Uterus (tissue), 4 donors: ENCODE measurements around the gene MROH2A. TPM values are rescaled to one million over a fixed set of nuclear protein-coding genes. Genes with fewer than 3 reads are reported as not detected.

Experiments
- DNase-seq, 2 donors: peaks; one replicate each; pipeline ENCODE4 v3.0.0-alpha.2; 2019 to 2020
- H3K27ac ChIP-seq, 2 donors: fragments of 200-600 bp; sonication (generic); 1 replicate in 1 of 2; 2 replicates in 1 of 2; pipeline ENCODE4 v1.5.1; 2016 to 2018
- H3K27me3 ChIP-seq, 2 donors: fragments of 200-600 bp; sonication (generic); one replicate each; pipeline ENCODE4 v1.5.1; 2018 to 2019; ENCODE audit warnings: control low read depth in 1 of 2
- H3K36me3 ChIP-seq, 2 donors: fragments of 200-600 bp; sonication (generic); one replicate each; pipeline ENCODE4 v1.5.1; 2019; ENCODE audit warnings: control low read depth in 1 of 2
- H3K4me1 ChIP-seq, 2 donors: fragments of 200-600 bp; sonication (generic); one replicate each; pipeline ENCODE4 v1.5.1; 2018 to 2019; ENCODE audit warnings: control low read depth in 1 of 2
- H3K4me3 ChIP-seq, 2 donors: fragments of 200-600 bp; sonication (generic); 1 replicate in 1 of 2; 2 replicates in 1 of 2; pipeline ENCODE4 v1.5.1; 2018 to 2019; ENCODE audit warnings: mild to moderate bottlenecking in 1 of 2
- H3K9me3 ChIP-seq, 2 donors: fragments of 200-600 bp; sonication (generic); one replicate each; pipeline ENCODE4 v1.5.1; 2019; ENCODE audit warnings: control low read depth in 1 of 2
- POLR2A ChIP-seq, 2 donors: fragments of 450-650 bp; IDR thresholded peaks; one replicate each; pipeline ENCODE4 v1.6.1; 2016; ENCODE audit warnings: antibody characterized with exemption in 2 of 2, mild to moderate bottlenecking in 1 of 2, moderate library complexity in 1 of 2
- intact Hi-C: fragments of 100-400 bp; cut with DNase I; formaldehyde crosslinking; loops from one replicate; pipeline ENCODE4 v1.15.1; 2023; ENCODE audit warnings: low total_unique reads
- total RNA-seq, 4 donors: library from RNA; depleted of rRNA in 3 of 4; stranded (reverse); fragments of >200 nt in 3 of 4; gene quantifications; one replicate each; pipeline versions ENCODE4 v1.1.0 to v1.2.4, GENCODE V29; 2014 to 2023
- TF ChIP-seq, protein P1 (sequence below), 4 experiments: fragments of 200-600 bp in 2 of 4; fragments of 450-650 bp in 2 of 4; sonication (generic) in 2 of 4; IDR thresholded peaks; one replicate each; pipeline ENCODE4 v1.5.1; 2016 to 2019; ENCODE audit warnings: antibody characterized with exemption in 4 of 4, mild to moderate bottlenecking in 2 of 4, moderate library complexity in 1 of 4
- donor health status: DM: yes; HTN: yes; CAD: no.

MROH2A gene
- total RNA-seq, 4 donors from 2014 or later, result not detected

DNA sequence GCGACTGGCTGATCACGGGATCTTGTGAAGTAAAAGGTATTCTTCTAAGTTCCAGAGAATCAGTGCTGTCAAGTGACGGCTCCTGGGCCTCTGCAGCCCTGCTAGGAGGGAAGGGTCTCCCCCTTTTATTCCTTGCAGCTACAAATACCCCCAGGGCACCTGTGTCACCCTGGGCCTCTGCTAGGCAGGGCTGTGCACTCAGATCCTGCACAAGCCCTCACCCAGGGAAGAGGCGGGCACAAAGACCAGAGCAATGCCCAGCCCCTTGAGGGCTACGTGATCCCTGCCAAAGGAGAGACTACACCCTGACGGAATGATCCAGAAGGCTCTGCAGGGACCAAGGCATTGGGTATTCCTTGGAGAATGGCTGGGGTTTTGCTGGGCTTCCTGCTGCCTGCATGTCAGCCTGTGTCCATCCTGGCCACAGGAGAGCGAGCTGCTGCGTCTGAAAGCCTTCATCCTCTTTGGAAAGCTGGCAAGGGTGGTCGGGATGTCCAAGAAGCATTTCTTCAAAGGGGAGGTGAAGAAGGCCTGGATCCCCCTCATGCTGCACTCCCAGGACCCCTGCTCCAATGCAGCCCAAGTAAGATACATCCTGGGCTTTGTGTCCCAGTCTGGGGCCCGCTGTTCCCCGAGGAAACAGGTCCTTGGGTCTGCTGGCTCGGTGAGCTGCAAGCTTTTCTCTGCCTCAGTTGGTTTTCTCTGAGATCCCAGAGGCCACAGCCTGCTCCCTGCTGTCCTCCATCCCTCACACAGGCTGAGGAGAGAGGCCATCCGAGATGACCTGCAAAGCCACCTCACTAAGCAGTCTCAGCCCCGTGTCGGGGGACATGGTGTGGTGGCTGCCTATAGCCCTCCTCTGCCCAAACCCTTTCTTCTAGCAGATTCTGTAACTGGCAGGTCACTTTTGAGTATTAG lies 51.3 kb downstream of the MROH2A start:
- no peak for DNase-seq
- no peak overlapping the region for H3K27ac ChIP-seq
- no peaks in the 10 kb centered on the region for H3K36me3 ChIP-seq
- no peaks in the 10 kb centered on the region for H3K27me3 ChIP-seq
- no peak overlapping the region for H3K4me3 ChIP-seq
- no peak for TF ChIP-seq POLR2A (IDR thresholded peaks at IDR 0.05)
- TF ChIP-seq, protein P1, sequence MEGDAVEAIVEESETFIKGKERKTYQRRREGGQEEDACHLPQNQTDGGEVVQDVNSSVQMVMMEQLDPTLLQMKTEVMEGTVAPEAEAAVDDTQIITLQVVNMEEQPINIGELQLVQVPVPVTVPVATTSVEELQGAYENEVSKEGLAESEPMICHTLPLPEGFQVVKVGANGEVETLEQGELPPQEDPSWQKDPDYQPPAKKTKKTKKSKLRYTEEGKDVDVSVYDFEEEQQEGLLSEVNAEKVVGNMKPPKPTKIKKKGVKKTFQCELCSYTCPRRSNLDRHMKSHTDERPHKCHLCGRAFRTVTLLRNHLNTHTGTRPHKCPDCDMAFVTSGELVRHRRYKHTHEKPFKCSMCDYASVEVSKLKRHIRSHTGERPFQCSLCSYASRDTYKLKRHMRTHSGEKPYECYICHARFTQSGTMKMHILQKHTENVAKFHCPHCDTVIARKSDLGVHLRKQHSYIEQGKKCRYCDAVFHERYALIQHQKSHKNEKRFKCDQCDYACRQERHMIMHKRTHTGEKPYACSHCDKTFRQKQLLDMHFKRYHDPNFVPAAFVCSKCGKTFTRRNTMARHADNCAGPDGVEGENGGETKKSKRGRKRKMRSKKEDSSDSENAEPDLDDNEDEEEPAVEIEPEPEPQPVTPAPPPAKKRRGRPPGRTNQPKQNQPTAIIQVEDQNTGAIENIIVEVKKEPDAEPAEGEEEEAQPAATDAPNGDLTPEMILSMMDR (IDR thresholded peaks at IDR 0.05), result no peak
- intact Hi-C loops, result no loop called here
- no peaks in the 10 kb centered on the region for H3K4me1 ChIP-seq
- no peaks in the 10 kb centered on the region for H3K9me3 ChIP-seq

DNA sequence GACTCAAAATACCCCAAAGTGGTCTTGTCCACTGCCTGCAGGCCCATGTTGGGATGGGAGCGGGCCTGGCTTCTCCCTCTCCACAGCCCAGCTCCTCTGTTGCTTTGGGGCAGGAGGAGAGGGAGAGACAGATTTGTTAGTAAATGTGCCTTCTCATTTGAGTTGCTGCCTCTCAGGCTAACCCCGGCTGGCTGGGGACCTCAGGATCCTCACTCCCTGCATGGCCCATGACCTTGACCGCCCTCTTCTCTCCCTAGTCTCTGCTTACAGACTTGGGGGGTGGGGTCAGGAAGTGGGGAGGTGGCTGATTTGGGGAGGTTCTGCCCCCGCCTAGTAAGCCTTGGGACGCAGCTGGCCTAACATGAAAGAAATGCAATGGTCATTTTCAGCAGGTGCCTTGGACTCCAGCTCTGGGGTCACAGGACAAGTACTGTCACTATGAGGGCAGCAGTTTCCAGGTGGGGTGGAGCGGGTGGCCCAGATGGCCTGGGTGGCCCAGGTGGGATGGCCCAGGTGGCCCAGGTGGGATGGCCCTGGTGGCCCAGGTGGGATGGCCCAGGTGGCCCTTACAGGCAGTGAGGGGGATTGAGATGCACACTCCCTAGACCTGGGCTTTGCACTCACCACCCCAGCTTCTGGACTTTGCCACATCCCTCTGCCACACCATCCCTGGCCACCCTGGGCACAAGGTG lies 52.1 kb downstream of the MROH2A start:
- H3K4me1 ChIP-seq, result no peaks in the 10 kb centered on the region
- H3K27me3 ChIP-seq, result no peaks in the 10 kb centered on the region
- H3K9me3 ChIP-seq, result no peaks in the 10 kb centered on the region
- H3K27ac ChIP-seq, result no peak overlapping the region
- DNase-seq, result no peak
- no peaks in the 10 kb centered on the region for H3K36me3 ChIP-seq
- intact Hi-C loops, result no loop called here
- TF ChIP-seq, protein P1 (IDR thresholded peaks at IDR 0.05), result no peak
- TF ChIP-seq POLR2A (IDR thresholded peaks at IDR 0.05), result no peak
- no peak overlapping the region for H3K4me3 ChIP-seq

DNA sequence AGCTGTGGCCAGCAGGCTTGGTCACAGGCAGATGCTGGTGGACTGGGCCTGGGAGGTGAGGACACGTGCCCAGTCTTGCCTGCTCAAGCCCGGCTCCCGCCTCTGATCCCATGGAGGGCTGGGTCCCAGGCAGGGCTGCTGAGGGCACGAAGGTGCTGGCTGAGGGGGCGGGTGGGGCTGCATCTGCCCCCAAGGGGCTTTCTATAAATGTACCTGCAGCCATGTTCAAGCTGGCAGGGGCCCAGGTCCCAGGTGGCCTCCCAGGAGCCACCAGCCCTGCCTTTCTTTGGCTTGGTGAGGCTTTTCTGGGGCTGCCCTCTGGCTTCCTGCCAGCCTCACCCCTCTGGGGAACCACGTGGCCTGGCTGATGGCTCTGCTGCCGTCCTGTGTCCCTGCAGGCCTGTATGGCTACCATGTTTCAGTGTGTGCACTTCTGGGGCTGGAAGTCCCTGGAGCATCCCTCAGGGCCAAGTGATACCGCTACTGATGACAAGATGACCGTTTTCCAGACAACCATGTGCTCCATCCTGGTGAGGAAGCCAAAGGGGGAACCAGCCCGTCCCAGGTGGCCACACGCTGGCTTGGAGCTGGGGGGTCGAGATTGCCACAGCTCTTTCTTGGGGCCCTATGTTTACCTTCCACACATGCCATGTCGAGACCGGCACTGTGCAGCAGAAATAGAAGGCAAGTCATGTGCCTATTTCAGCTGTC lies 53.0 kb downstream of the MROH2A start:
- Histone ChIP-seq H3K27ac (no peak overlapping the region), H3K27me3 (no peaks in the 10 kb centered on the region), H3K4me3 (no peak overlapping the region), H3K4me1 (no peaks in the 10 kb centered on the region), H3K9me3 (no peaks in the 10 kb centered on the region), H3K36me3 (no peaks in the 10 kb centered on the region)
- TF ChIP-seq POLR2A (IDR thresholded peaks at IDR 0.05), result no peak
- DNase-seq, result no peak
- intact Hi-C loops, result no loop called here

DNA sequence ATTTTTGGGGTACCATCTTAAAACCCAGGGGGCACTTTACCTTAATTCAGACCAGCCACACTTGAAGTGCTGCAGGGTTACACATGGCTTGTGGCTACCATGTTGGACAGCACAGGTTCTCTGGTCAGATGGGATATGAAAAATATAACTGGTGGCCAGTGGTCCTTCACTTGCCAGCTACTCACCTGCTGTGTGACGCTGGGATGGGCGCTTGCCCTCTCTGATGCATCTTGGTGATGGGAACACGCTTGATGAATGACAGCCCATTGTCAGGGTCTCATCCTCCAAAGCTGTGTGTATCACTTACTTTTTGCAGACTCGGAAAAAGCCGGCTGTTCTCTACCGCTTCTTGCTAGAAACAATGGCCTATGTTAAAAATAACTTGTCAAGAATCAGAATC lies 53.7 kb downstream of the MROH2A start:
- H3K4me3 ChIP-seq, result no peak overlapping the region
- no peaks in the 10 kb centered on the region for H3K36me3 ChIP-seq
- TF ChIP-seq, protein P1 (IDR thresholded peaks at IDR 0.05), result no peak
- TF ChIP-seq POLR2A (IDR thresholded peaks at IDR 0.05), result no peak
- H3K9me3 ChIP-seq, result no peaks in the 10 kb centered on the region
- intact Hi-C loops, result no loop called here
- H3K4me1 ChIP-seq, result no peaks in the 10 kb centered on the region
- H3K27ac ChIP-seq, result no peak overlapping the region
- no peak for DNase-seq
- H3K27me3 ChIP-seq, result no peaks in the 10 kb centered on the region

DNA sequence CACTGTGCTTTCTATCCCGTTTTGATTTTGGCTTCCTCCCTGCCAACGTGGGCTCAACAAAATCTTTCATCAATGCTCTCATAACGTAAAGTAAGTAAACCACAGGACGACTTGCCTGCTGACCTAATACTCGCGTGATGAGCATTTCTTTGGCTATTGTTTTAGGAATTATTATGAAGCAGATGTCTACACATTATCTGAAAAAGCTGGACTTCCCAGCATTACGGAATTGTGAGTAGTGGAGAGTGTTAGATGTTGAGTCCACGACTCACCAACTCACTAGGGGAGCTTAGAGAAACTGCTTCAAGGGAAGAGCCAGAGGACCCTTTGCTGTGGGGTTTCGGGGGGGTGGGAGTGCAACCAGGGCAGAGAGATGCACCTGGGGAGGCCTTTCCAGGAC lies 54.3 kb downstream of the MROH2A start:
- no peaks in the 10 kb centered on the region for H3K27me3 ChIP-seq
- intact Hi-C loops, result no loop called here
- DNase-seq, result no peak
- H3K4me3 ChIP-seq, result no peak overlapping the region
- H3K4me1 ChIP-seq, result no peaks in the 10 kb centered on the region
- no peak overlapping the region for H3K27ac ChIP-seq
- H3K36me3 ChIP-seq, result no peaks in the 10 kb centered on the region
- TF ChIP-seq, protein P1 (IDR thresholded peaks at IDR 0.05), result no peak
- TF ChIP-seq POLR2A (IDR thresholded peaks at IDR 0.05), result no peak
- no peaks in the 10 kb centered on the region for H3K9me3 ChIP-seq
